GM23338 (cell line): ENCODE results near the gene SLC6A3. TPM values are rescaled to one million over a fixed set of nuclear protein-coding genes. Genes with fewer than 3 reads are reported as not detected.

ENCODE experiments used
- ATAC-seq: fragments of 200-7000 bp; cut with Tn5 transposase; 3 replicates; pipeline ENCODE4 v1.9.1; 2020
- DNase-seq: peaks from one replicate; pipeline ENCODE4 v3.0.0-alpha.2; 2015; ENCODE audit warnings: low spot score
- H2AFZ ChIP-seq: fragments of 200-600 bp; sonication (generic); 2 replicates; pipeline ENCODE4 v1.8.0; 2016; ENCODE audit warnings: antibody characterized with exemption, mild to moderate bottlenecking, moderate library complexity
- H3F3A ChIP-seq: fragments of 200-600 bp; sonication (generic); replicated peaks from 2 replicates; pipeline ENCODE4 v1.8.0; 2017; ENCODE audit warnings: antibody characterized with exemption, mixed run types, low read depth
- H3K27ac ChIP-seq: fragments of 200-600 bp; sonication (generic); 2 replicates; pipeline ENCODE4 v1.6.1; 2016; ENCODE audit warnings: low read depth
- H3K27me3 ChIP-seq: fragments of 200-600 bp; sonication (generic); 2 replicates; pipeline ENCODE4 v1.8.0; 2016; ENCODE audit warnings: mild to moderate bottlenecking, mixed run types, moderate library complexity; ENCODE audit not compliant: insufficient read depth
- H3K36me3 ChIP-seq: fragments of 200-600 bp; sonication (generic); 2 replicates; pipeline ENCODE4 v1.8.0; 2016; ENCODE audit warnings: mild to moderate bottlenecking; ENCODE audit not compliant: insufficient read depth
- H3K4me1 ChIP-seq: fragments of 200-600 bp; sonication (generic); 2 replicates; pipeline ENCODE4 v1.8.0; 2016; ENCODE audit warnings: mild to moderate bottlenecking, moderate library complexity; ENCODE audit not compliant: insufficient read depth
- H3K4me2 ChIP-seq: fragments of 200-600 bp; sonication (generic); 2 replicates; pipeline ENCODE4 v1.7.1; 2017; ENCODE audit warnings: mixed run types
- H3K4me3 ChIP-seq: fragments of 200-600 bp; sonication (generic); 2 replicates; pipeline ENCODE4 v1.6.1; 2016; ENCODE audit warnings: mixed run types
- H3K79me2 ChIP-seq: fragments of 200-600 bp; sonication (generic); replicated peaks from 2 replicates; pipeline ENCODE4 v1.8.0; 2017; ENCODE audit warnings: mild to moderate bottlenecking; ENCODE audit not compliant: insufficient read depth
- H3K9me2 ChIP-seq: fragments of 200-600 bp; sonication (generic); 2 replicates; pipeline ENCODE4 v1.8.0; 2017; ENCODE audit not compliant: insufficient read depth
- H4K20me1 ChIP-seq: fragments of 200-600 bp; sonication (generic); replicated peaks from 2 replicates; pipeline ENCODE4 v1.8.0; 2017; ENCODE audit warnings: mild to moderate bottlenecking; ENCODE audit not compliant: insufficient read depth
- H3K27ac Mint-ChIP-seq: 2 replicates; pipeline ENCODE4 v1.8.0; 2020; ENCODE audit warnings: inconsistent platforms, mild to moderate bottlenecking, moderate library complexity, mixed read lengths
- H3K27me3 Mint-ChIP-seq: 3 replicates; pipeline ENCODE4 v1.8.0; 2022; ENCODE audit warnings: low read depth, mild to moderate bottlenecking, moderate library complexity, mixed read lengths, inconsistent platforms; ENCODE audit not compliant: insufficient read depth, poor library complexity
- H3K36me3 Mint-ChIP-seq: 3 replicates; pipeline ENCODE4 v1.8.0; 2021; ENCODE audit warnings: low read depth, mild to moderate bottlenecking, inconsistent platforms, moderate library complexity, mixed read lengths
- H3K4me1 Mint-ChIP-seq: 3 replicates; pipeline ENCODE4 v1.8.0; 2020; ENCODE audit warnings: mild to moderate bottlenecking, inconsistent platforms, mixed read lengths
- H3K4me3 Mint-ChIP-seq: 3 replicates; pipeline ENCODE4 v1.8.0; 2021; ENCODE audit warnings: moderate library complexity, mild to moderate bottlenecking, inconsistent platforms, mixed read lengths
- H3K9me3 Mint-ChIP-seq: 3 replicates; pipeline ENCODE4 v1.8.0; 2020; ENCODE audit warnings: moderate library complexity, mild to moderate bottlenecking, inconsistent platforms, mixed read lengths
- CREB1 ChIP-seq: fragments of 250-450 bp; sonication (Bioruptor Pico); IDR thresholded peaks from 2 replicates; pipeline ENCODE4 v1.5.0; 2020; ENCODE audit warnings: low read depth, mild to moderate bottlenecking, moderate library complexity
- CTCF ChIP-seq, 2 experiments: fragments of 200-600 bp in 1 of 2; sonication (generic) in 1 of 2; conservative IDR thresholded peaks; 2 replicates each; pipeline versions ENCODE4 v1.5.1 to v1.6.1; 2016 to 2017; ENCODE audit warnings: antibody characterized with exemption in 2 of 2, low read depth in 2 of 2, mild to moderate bottlenecking in 2 of 2, moderate library complexity in 1 of 2
- ETS1 ChIP-seq: IDR thresholded peaks from 2 replicates; pipeline ENCODE4 v1.6.1; 2016; ENCODE audit warnings: antibody characterized with exemption
- EZH2 ChIP-seq: fragments of 200-600 bp; sonication (generic); IDR thresholded peaks from one replicate; pipeline ENCODE4 v1.8.0; 2017; ENCODE audit warnings: antibody characterized with exemption, mild to moderate bottlenecking, low read depth; ENCODE audit not compliant: unreplicated experiment
- EZH2phosphoT487 ChIP-seq: fragments of 200-600 bp; sonication (generic); IDR thresholded peaks from one replicate; pipeline ENCODE4 v1.8.1; 2018; ENCODE audit warnings: antibody characterized with exemption; ENCODE audit not compliant: unreplicated experiment
- JUNB ChIP-seq: IDR thresholded peaks from one replicate; pipeline ENCODE4 v1.6.1; 2016; ENCODE audit warnings: antibody characterized with exemption; ENCODE audit not compliant: unreplicated experiment
- NANOG ChIP-seq: IDR thresholded peaks from 2 replicates; pipeline ENCODE4 v1.6.1; 2016; ENCODE audit warnings: antibody characterized with exemption, borderline replicate concordance
- POLR2AphosphoS5 ChIP-seq: IDR thresholded peaks from 2 replicates; pipeline ENCODE4 v1.6.1; 2016; ENCODE audit warnings: antibody characterized with exemption, low read depth
- REST ChIP-seq: IDR thresholded peaks from one replicate; pipeline ENCODE4 v1.6.1; 2018; ENCODE audit warnings: antibody characterized with exemption; ENCODE audit not compliant: unreplicated experiment
- STAT1 ChIP-seq: IDR thresholded peaks from one replicate; pipeline ENCODE4 v1.6.1; 2016; ENCODE audit warnings: antibody characterized with exemption; ENCODE audit not compliant: unreplicated experiment
- ZNF114 ChIP-seq: fragments of 250-450 bp; sonication (Bioruptor Pico); IDR thresholded peaks from 2 replicates; pipeline ENCODE4 v1.5.0; 2020; ENCODE audit warnings: mild to moderate bottlenecking, moderate library complexity
- ZNF331 ChIP-seq: fragments of 250-450 bp; sonication (Bioruptor Pico); IDR thresholded peaks from 2 replicates; pipeline ENCODE4 v1.5.0; 2020; ENCODE audit warnings: low read depth, mild to moderate bottlenecking, moderate library complexity
- ZNF462 ChIP-seq: fragments of 250-450 bp; sonication (Bioruptor Pico); IDR thresholded peaks from 2 replicates; pipeline ENCODE4 v1.5.0; 2020; ENCODE audit warnings: mild to moderate bottlenecking, moderate library complexity
- polyA plus RNA-seq: library from polyadenylated mRNA; unstranded; fragments of >200 nt; fragmentation: Nextera tagmentation; extraction: Ambion mirVana; gene quantifications from 2 replicates; pipeline ENCODE4 v1.2.1, GENCODE V29; 2016
- total RNA-seq: library from RNA; depleted of rRNA; stranded (reverse); fragments of >200 nt; shearing (Covaris generic); gene quantifications from 2 replicates; pipeline ENCODE4 v1.2.3, GENCODE V29; 2014

The SLC6A3 gene
- total and polyA plus RNA-seq, 2 experiments from 2014 or later, result 0.76 to 1.0 TPM

GRCh38 chr5:1493413-1493812 is 48.2 kb upstream of the SLC6A3 start:
- Histone ChIP-seq H3K4me1 (no peaks in the 10 kb centered on the region), H3K27me3 (no peaks in the 10 kb centered on the region), H3K27ac (no peak overlapping the region), H3K9me2 (no peaks in the 10 kb centered on the region), H2AFZ (no peak overlapping the region), H4K20me1 (peaks cover 39% of the 10 kb centered on the region), H3K79me2 (peaks cover 47% of the 10 kb centered on the region), H3K4me3 (no peak overlapping the region), H3F3A (peaks cover 10% of the 10 kb centered on the region; the same call in 1 of the 2 replicates), H3K36me3 (peaks cover 25% of the 10 kb centered on the region), H3K4me2 (no peak overlapping the region)
- no peaks in the 10 kb centered on the region for H3K9me3 Mint-ChIP-seq
- ATAC-seq (no peak), DNase-seq (no peak)
- H3K27me3 Mint-ChIP-seq, result peaks cover 22% of the 10 kb centered on the region
- peaks cover 88% of the 10 kb centered on the region for H3K36me3 Mint-ChIP-seq
- peaks cover 5% of the 10 kb centered on the region; the same call in 2 of the 3 replicates for H3K4me1 Mint-ChIP-seq
- H3K4me3 Mint-ChIP-seq, result no peak overlapping the region
- H3K27ac Mint-ChIP-seq, result no peak overlapping the region
- TF ChIP-seq REST, result no peak
- TF ChIP-seq ETS1, result no peak
- no peak for TF ChIP-seq JUNB
- TF ChIP-seq ZNF462 (CRISPR knock-in tag), result no peak
- no peak for TF ChIP-seq EZH2phosphoT487
- no peak for TF ChIP-seq STAT1
- TF ChIP-seq CREB1 (CRISPR knock-in tag), result no peak
- TF ChIP-seq NANOG, result no peak
- TF ChIP-seq POLR2AphosphoS5, result no peak
- TF ChIP-seq EZH2, result no peak
- no peak for TF ChIP-seq ZNF331 (CRISPR knock-in tag)
- no peak for TF ChIP-seq ZNF114
- TF ChIP-seq CTCF (conservative IDR thresholded peaks at IDR 0.05; ENCODE audit: low read depth in 2 of 2), result no peak
